ENCODE data around the gene SLC24A3.

SLC24A3 gene

DNA sequence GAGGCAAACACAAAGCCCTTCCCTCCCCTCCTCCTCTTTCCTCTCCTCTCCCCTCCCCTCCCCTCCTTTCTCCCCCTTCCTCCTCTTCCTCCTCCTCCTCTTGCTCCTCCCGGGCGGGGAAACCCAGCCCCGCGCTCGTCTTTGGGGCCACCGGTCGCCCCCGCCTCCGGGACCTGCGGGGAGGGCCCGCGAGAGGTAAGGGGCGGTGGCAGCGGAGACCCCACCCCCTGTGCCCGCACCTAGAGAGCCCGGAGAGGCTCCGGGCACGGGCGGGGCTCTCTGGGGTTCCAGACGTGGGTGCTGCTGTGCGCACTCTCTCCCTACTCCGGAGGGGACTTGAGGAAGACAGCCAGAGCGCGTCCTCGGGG lies 545.7 kb downstream of the SLC24A3 start, which contains the start of gene RIN2:
TSS of gene RIN2 (plus strand) at position 126 of the 368 bp plus-strand sequence. CDS start 131,344 bp downstream, outside the sequence.
- DNase-seq = no peak

GRCh38 chr20:19758501-19759331 lies 546.3 kb downstream of the SLC24A3 start:
- no peak for DNase-seq

GRCh38 chr20:19760371-19760721 lies 547.9 kb downstream of the SLC24A3 start:
- DNase-seq = no peak

DNA sequence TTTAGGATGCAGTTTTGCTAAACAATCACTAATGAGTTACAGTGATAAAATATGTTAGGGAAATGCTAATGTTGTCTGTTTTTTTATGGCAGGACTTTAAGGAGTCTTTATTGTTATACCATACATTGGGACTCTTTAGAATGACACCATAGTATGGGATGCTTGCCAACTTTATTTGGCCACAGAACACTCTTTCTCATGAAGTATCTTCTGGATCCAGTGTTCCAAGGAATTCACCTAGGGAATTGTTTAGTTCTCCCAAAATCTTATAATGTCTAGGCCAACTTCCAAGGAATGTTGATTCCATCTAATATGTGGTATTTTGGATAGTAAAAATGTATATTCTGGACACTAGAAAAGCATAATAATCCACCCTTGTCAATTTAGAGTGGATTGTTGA lies 548.9 kb downstream of the SLC24A3 start:
- no peak for DNase-seq

- DNase-seq = no peak
Observed at GRCh38 chr20:19761841-19762240, 549.4 kb downstream of the SLC24A3 start.

DNA sequence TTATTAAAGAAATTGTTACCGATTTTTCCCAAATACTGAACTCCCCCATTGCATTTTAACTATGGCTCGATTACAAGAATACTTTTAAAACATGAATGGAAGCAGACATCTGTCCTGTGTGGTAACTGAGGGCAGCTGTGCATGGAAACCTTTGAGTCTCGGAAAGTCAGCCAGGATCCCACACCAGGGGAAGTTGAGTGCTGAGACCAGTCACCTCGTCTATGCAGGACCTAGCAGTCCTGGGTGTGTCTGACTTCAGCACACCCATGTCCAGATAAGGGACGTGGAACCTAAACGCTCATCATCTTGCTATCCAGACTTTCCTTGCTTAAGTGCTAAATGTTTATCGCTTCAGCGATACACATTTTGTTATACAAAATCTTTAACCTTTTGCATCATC lies 551.8 kb downstream of the SLC24A3 start:
- no peak for DNase-seq

DNA sequence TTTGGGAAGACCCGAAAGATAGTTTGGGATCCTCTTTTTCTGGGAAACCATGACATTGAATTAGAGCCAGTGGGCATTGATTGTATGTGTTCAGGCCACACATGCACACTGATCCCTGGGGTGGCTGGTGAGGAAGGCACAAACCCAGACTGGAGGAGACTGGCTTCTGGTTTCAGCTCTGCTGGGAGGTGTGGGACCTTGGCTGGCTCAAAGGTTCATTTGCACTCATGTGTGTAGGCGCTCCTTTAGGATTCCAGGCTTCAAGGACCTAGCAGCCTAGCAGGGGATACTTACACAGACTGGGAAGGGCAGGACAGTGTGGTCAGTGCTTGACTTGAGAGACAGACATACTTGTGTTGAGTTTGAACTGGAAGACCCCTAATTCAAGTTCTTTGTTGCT lies 552.8 kb downstream of the SLC24A3 start:
- DNase-seq = no peak

DNA sequence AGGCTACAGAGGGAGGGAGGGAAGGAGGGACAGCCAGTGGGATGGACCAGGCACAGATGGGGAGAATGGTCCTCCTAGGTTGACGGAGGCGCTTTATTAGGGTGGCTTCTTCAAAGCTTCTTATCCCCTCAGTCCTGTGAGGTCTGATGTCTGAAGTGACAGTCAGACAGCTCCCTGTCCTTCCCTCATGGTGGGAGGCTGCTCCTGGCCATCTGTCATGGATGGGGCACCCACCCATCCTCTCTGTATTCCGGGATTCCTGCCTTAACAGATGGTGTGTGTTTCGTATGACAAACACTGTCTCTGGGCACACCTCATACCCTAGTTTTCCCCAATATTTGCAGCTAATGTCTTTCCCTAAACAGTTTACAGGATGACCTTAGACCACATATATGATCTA lies 553.5 kb downstream of the SLC24A3 start:
- DNase-seq = no peak

DNA sequence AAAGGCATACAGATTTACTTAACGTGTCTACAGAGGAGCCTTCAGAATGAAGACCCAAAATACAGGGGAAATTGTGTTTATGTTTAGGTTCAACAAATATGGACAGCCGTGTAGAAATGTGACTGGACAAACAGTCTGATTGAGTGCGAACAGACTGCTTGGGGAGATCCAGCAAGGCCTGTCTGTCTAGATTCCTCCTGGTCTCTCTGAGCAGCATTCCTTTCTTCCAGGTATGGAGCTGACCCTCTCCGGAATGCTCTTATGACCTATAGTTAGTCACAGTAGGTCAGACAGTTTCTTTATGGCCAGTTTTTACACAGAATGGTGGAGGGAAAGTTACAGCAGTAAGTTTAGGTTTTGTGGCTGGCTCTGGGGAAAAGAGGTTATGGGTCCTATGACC lies 554.6 kb downstream of the SLC24A3 start:
- no peak for DNase-seq

GRCh38 chr20:19768325-19768842 lies 555.9 kb downstream of the SLC24A3 start:
- no peak for DNase-seq

GRCh38 chr20:19769507-19769906 lies 557.1 kb downstream of the SLC24A3 start:
- DNase-seq = no peak

- no peak for DNase-seq
Observed at GRCh38 chr20:19770375-19770774, 557.9 kb downstream of the SLC24A3 start.

DNA sequence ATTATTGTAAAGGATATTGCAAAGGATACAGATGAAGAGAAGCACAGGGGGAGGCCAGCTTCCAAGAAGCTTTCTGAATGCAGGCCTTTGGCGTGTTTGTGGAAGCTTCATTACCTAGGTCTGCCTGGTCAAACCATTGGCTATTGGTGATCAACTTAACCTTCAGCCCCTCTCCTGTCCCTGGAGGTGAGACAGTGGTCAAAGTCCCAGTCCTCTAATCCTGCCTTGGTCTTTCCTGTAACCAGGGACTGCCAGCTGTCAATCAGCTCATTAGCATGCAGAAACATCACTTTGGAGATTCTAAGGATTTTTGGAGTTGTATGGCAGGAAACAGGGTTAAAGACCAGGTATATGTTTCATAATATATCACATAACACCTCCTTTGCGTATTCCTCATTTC lies 558.6 kb downstream of the SLC24A3 start:
- DNase-seq = no peak
